HFFc6 (cell line): ENCODE data around the gene AFAP1L1. TPM values are rescaled to one million over a fixed set of nuclear protein-coding genes. Genes with fewer than 3 reads are reported as not detected.

ENCODE experiments used
- DNase-seq: peaks from one replicate; pipeline ENCODE4 v3.0.0-alpha.2; 2018
- H3K27ac Mint-ChIP-seq: 2 replicates; pipeline ENCODE4 v1.8.0; 2020; ENCODE audit warnings: mild to moderate bottlenecking, mixed read lengths
- H3K27me3 Mint-ChIP-seq: 2 replicates; pipeline ENCODE4 v1.8.0; 2021; ENCODE audit warnings: mild to moderate bottlenecking, moderate library complexity, mixed read lengths; ENCODE audit not compliant: insufficient read depth
- H3K36me3 Mint-ChIP-seq: 2 replicates; pipeline ENCODE4 v1.8.0; 2021; ENCODE audit warnings: low read depth, mixed read lengths
- H3K4me1 Mint-ChIP-seq: 2 replicates; pipeline ENCODE4 v1.8.0; 2020; ENCODE audit warnings: low read depth, mixed read lengths
- H3K4me3 Mint-ChIP-seq: 2 replicates; pipeline ENCODE4 v1.8.0; 2020; ENCODE audit warnings: mild to moderate bottlenecking, moderate library complexity, mixed read lengths
- H3K9me3 Mint-ChIP-seq: 2 replicates; pipeline ENCODE4 v1.8.0; 2020; ENCODE audit warnings: mild to moderate bottlenecking, mixed read lengths
- CTCF ChIP-seq: fragments of 200-600 bp; sonication (generic); IDR thresholded peaks from 2 replicates; pipeline ENCODE4 v1.5.0; 2021; ENCODE audit warnings: antibody characterized with exemption, mild to moderate bottlenecking
- long read RNA-seq: library from polyadenylated mRNA; unstranded; transcript quantifications from one replicate; pipeline ENCODE4 v2.0.0, GENCODE V29; 2019
- total RNA-seq, 6 experiments: library from RNA; stranded (reverse); fragmentation: NEBNext Ultra II Directional; extraction: Animal tissue kit (Norgen Biotek cat#: 25700); gene quantifications; 2 replicates in 1 of 6; 3 replicates in 5 of 6; pipeline ENCODE4 v1.2.3, GENCODE V29; 2021

The AFAP1L1 gene
- 1 to 10 TPM; 3.2 to 7.5 (median 5.4) TPM for total RNA-seq
- long read RNA-seq, full-length matches to known transcripts: 4 of 7 reads
- long read RNA-seq, partial matches to known transcripts: 1 of 7 reads
- long read RNA-seq, other reads (novel, unspliced or antisense): 2 of 7 reads

- no peak for TF ChIP-seq CTCF
- H3K4me3 Mint-ChIP-seq: peak within 1 kb of the TSS; percentile 91
- peaks cover 38% of the 10 kb centered on the region for H3K4me1 Mint-ChIP-seq
- peaks cover 2% of the 10 kb centered on the region for H3K27me3 Mint-ChIP-seq
- peaks cover 13% of the 10 kb centered on the region for H3K9me3 Mint-ChIP-seq
- H3K36me3 Mint-ChIP-seq: peaks cover 15% of the 10 kb centered on the region
- peak; percentile 22 for DNase-seq
- H3K27ac Mint-ChIP-seq: peak within 1 kb of the TSS; percentile 89
Measured at GRCh38 chr5:149271716-149272563, at the start of gene AFAP1L1. Gene AFAP1L1, plus strand, starts transcription at chr5:149271859. Its CDS starts 110 bp downstream, at chr5:149271969.

GRCh38 chr5:149223081-149223848, 48.4 kb upstream of the AFAP1L1 start:
- no peak for DNase-seq
- Mint-ChIP-seq H3K9me3 (no peaks in the 10 kb centered on the region), H3K4me3 (no peak overlapping the region), H3K4me1 (peaks cover 54% of the 10 kb centered on the region), H3K27ac (peak overlapping the region; percentile 19; the same call in 1 of the 2 replicates), H3K36me3 (peaks cover 36% of the 10 kb centered on the region), H3K27me3 (no peaks in the 10 kb centered on the region; the same call in 1 of the 2 replicates)
- TF ChIP-seq CTCF: no peak

GRCh38 chr5:149224282-149224681, 47.4 kb upstream of the AFAP1L1 start:
- TF ChIP-seq CTCF: no peak
- Mint-ChIP-seq H3K4me1 (peaks cover 65% of the 10 kb centered on the region), H3K4me3 (no peak overlapping the region), H3K36me3 (peaks cover 28% of the 10 kb centered on the region), H3K27ac (no peak overlapping the region), H3K9me3 (no peaks in the 10 kb centered on the region), H3K27me3 (no peaks in the 10 kb centered on the region; the same call in 1 of the 2 replicates)
- no peak for DNase-seq

- no peak for TF ChIP-seq CTCF
- Mint-ChIP-seq H3K9me3 (no peaks in the 10 kb centered on the region), H3K4me3 (no peak overlapping the region), H3K4me1 (peaks cover 48% of the 10 kb centered on the region), H3K27me3 (no peaks in the 10 kb centered on the region), H3K36me3 (peaks cover 14% of the 10 kb centered on the region; the same call in 1 of the 2 replicates), H3K27ac (peak overlapping the region; percentile 62)
- peak; percentile 81 for DNase-seq
Measured at GRCh38 chr5:149227168-149227826, 44.4 kb upstream of the AFAP1L1 start.
